Suprapubic skin (tissue), 4 donors: ENCODE results near the gene RAB26.

Source experiments
- CTCF ChIP-seq, 2 donors: fragments of 200-600 bp in 1 of 2; fragments of 450-650 bp in 1 of 2; sonication (generic) in 1 of 2; IDR thresholded peaks; one replicate each; pipeline ENCODE4 v1.5.1; 2016 to 2019; ENCODE audit warnings: antibody characterized with exemption in 2 of 2, mild to moderate bottlenecking in 1 of 2, moderate library complexity in 1 of 2
- EP300 ChIP-seq: sonication (generic); formaldehyde crosslinking; IDR thresholded peaks from one replicate; pipeline ENCODE4 v1.6.1; 2017; ENCODE audit warnings: antibody characterized with exemption
- POLR2A ChIP-seq, 2 donors: fragments of 450-650 bp; IDR thresholded peaks; one replicate each; pipeline ENCODE4 v1.6.1; 2017; ENCODE audit warnings: antibody characterized with exemption in 2 of 2, mild to moderate bottlenecking in 2 of 2, moderate library complexity in 2 of 2
- POLR2AphosphoS5 ChIP-seq, 3 donors: sonication (generic); formaldehyde crosslinking; IDR thresholded peaks; one replicate each; pipeline ENCODE4 v1.6.1; 2017; ENCODE audit warnings: antibody characterized with exemption in 3 of 3

DNA sequence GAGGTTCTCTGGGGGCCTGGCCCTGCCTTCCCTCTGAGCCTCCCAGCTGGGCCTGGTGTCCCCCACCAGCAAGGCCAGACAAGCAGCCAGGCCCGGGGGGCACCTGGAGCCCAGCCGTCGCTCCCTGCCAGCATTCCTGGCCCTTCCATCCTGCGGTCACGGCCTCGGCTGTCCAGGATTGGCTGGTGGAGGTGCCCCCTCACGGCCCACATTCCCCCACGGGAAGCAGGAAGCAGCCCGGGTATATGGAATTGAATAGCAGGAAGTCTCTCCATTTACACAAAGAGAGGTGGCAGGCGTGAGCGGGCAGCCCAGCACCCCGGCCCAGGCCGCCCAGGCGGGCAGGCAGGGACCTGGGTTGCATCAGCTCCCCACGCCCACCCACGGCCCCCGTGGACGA, 21.7 kb downstream of the RAB26 start:
- TF ChIP-seq CTCF (IDR thresholded peaks at IDR 0.05), result no peak
- no peak for TF ChIP-seq POLR2A (IDR thresholded peaks at IDR 0.05)
- TF ChIP-seq EP300, result no peak
- no peak for TF ChIP-seq POLR2AphosphoS5 (IDR thresholded peaks at IDR 0.05)
